Fibroblast of lung (primary cell): Measurements from ENCODE around the gene WIPF2. TPM values are rescaled to one million over a fixed set of nuclear protein-coding genes. Genes with fewer than 3 reads are reported as not detected.

Source experiments
- DNase-seq, 2 donors: peaks; one replicate each; pipeline versions ENCODE4 v3.0.0 to v3.0.0-alpha.2; 2010; ENCODE audit warnings: low read depth in 2 of 2
- H2AFZ ChIP-seq: 2 replicates; pipeline ENCODE4 v1.5.1; 2012; ENCODE audit warnings: low read length, control low read depth, inconsistent platforms
- H3K27ac ChIP-seq: 2 replicates; pipeline ENCODE4 v1.5.1; 2011; ENCODE audit warnings: low read length, control low read depth; ENCODE audit not compliant: insufficient read depth
- H3K27me3 ChIP-seq: 2 replicates; pipeline ENCODE4 v1.5.1; 2011; ENCODE audit warnings: mild to moderate bottlenecking, low read length; ENCODE audit not compliant: control insufficient read depth, insufficient read depth
- H3K36me3 ChIP-seq: 2 replicates; pipeline ENCODE4 v1.5.1; 2011; ENCODE audit warnings: low read length; ENCODE audit not compliant: control insufficient read depth, insufficient read depth
- H3K4me1 ChIP-seq: 2 replicates; pipeline ENCODE4 v1.5.1; 2011; ENCODE audit warnings: low read length; ENCODE audit not compliant: control insufficient read depth, insufficient read depth; ENCODE audit errors: extremely low read depth
- H3K4me2 ChIP-seq: 2 replicates; pipeline ENCODE4 v1.5.1; 2011; ENCODE audit warnings: low read length, control low read depth; ENCODE audit not compliant: insufficient read depth; ENCODE audit errors: extremely low read depth
- H3K4me3 ChIP-seq, 4 experiments: fragments of 200-600 bp in 1 of 4; sonication (generic) in 1 of 4; replicated peaks in 1 of 4; 2 replicates each; pipeline ENCODE4 v1.5.1; 2011 to 2016; ENCODE audit warnings: low read length in 4 of 4, low read depth in 3 of 4, mild to moderate bottlenecking in 3 of 4, control low read depth in 2 of 4, inconsistent platforms in 1 of 4, mixed read lengths in 1 of 4; ENCODE audit not compliant: insufficient read depth in 1 of 4; ENCODE audit errors: control extremely low read depth in 1 of 4
- H3K79me2 ChIP-seq: 2 replicates; pipeline ENCODE4 v1.5.1; 2012; ENCODE audit warnings: mild to moderate bottlenecking, low read length, inconsistent platforms; ENCODE audit not compliant: control insufficient read depth, insufficient read depth
- H3K9ac ChIP-seq: 2 replicates; pipeline ENCODE4 v1.5.1; 2011; ENCODE audit warnings: mild to moderate bottlenecking, low read length, control low read depth; ENCODE audit not compliant: insufficient read depth
- H3K9me3 ChIP-seq: 2 replicates; pipeline ENCODE4 v1.5.1; 2012; ENCODE audit warnings: low read depth, low read length; ENCODE audit not compliant: control insufficient read depth, insufficient read depth
- H4K20me1 ChIP-seq: 2 replicates; pipeline ENCODE4 v1.5.1; 2011; ENCODE audit warnings: low read length; ENCODE audit not compliant: control insufficient read depth, insufficient read depth; ENCODE audit errors: extremely low read depth
- CTCF ChIP-seq, 2 donors: IDR thresholded peaks in 1 of 2; conservative IDR thresholded peaks in 1 of 2; 1 replicate in 1 of 2; 2 replicates in 1 of 2; pipeline ENCODE4 v1.5.1; 2011 to 2012; ENCODE audit warnings: low read length in 2 of 2, control low read depth in 1 of 2, inconsistent platforms in 1 of 2, low read depth in 1 of 2, mild to moderate bottlenecking in 1 of 2
- EZH2 ChIP-seq: IDR thresholded peaks from 2 replicates; pipeline ENCODE4 v1.5.1; 2012; ENCODE audit warnings: low read length, control low read depth, mild to moderate bottlenecking; ENCODE audit errors: missing control alignments
- polyA plus RNA-seq, 2 donors: library from polyadenylated mRNA; depleted of rRNA in 1 of 2; stranded (reverse) in 1 of 2; unstranded in 1 of 2; fragments of >200 nt; gene quantifications; 2 replicates each; pipeline ENCODE4 v1.2.1, GENCODE V29; 2011 to 2012; ENCODE audit warnings: missing spikeins in 1 of 2
- total RNA-seq: library from RNA; depleted of rRNA; stranded (reverse); fragments of >200 nt; gene quantifications from 2 replicates; pipeline ENCODE4 v1.2.1, GENCODE V29; 2014

Gene WIPF2
- total and polyA plus RNA-seq, 2 donors (not counting 1 experiment from before 2014, with no cell fraction given), result 7.6 to 9.1 TPM

GRCh38 chr17:40309949-40310510 is 90.9 kb downstream of the WIPF2 start:
- Histone ChIP-seq H3K36me3 (no peaks in the 10 kb centered on the region), H3K79me2 (no peaks in the 10 kb centered on the region), H2AFZ (no peak overlapping the region), H3K9me3 (no peaks in the 10 kb centered on the region), H3K4me1 (peaks cover 63% of the 10 kb centered on the region), H4K20me1 (no peaks in the 10 kb centered on the region), H3K27me3 (no peaks in the 10 kb centered on the region), H3K4me2 (no peak overlapping the region), H3K9ac (no peak overlapping the region), H3K4me3 (no peak overlapping the region), H3K27ac (no peak overlapping the region)
- TF ChIP-seq EZH2 (no peak), CTCF (conservative IDR thresholded peaks at IDR 0.05 in 1 of 2, IDR thresholded peaks at IDR 0.05 in 1 of 2; ENCODE audit: low read depth in 1 of 2, low read length in 2 of 2) (no peak)
- DNase-seq, result no peak

DNA sequence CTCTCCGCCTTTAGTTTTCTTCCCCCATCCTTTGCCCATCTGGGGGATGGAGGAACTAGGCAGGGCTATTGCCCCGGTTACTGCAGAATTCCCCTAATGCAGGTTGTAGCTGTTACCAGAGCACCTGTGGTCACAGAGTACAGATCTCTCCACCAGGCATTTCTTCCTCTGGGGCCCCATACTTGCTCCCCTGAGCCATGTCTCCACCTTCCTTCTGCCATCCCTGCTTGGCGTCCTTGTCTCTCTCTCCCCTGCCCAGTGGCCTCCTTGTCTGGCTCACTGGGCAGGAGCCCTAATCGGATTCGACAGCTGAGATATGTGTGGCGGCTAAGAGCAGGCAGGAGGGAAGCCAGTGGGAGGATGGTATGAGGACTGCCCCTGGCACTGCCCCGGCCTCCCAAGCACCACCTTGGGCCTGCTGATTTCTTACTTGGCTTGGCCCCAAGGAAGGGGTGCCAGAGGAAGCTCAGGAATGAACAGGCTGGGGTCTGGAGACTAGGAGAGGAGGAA is 91.8 kb downstream of the WIPF2 start:
- H3K27ac ChIP-seq, result no peak overlapping the region
- H2AFZ ChIP-seq, result no peak overlapping the region
- no peaks in the 10 kb centered on the region for H3K9me3 ChIP-seq
- no peak for TF ChIP-seq EZH2
- TF ChIP-seq CTCF (conservative IDR thresholded peaks at IDR 0.05 in 1 of 2, IDR thresholded peaks at IDR 0.05 in 1 of 2; ENCODE audit: low read depth in 1 of 2, low read length in 2 of 2), result no peak
- no peaks in the 10 kb centered on the region for H3K27me3 ChIP-seq
- no peak overlapping the region for H3K4me3 ChIP-seq
- no peaks in the 10 kb centered on the region for H4K20me1 ChIP-seq
- peaks cover 64% of the 10 kb centered on the region for H3K4me1 ChIP-seq
- H3K4me2 ChIP-seq, result no peak overlapping the region
- no peak for DNase-seq
- no peak overlapping the region for H3K9ac ChIP-seq
- no peaks in the 10 kb centered on the region for H3K36me3 ChIP-seq
- H3K79me2 ChIP-seq, result no peaks in the 10 kb centered on the region

GRCh38 chr17:40311575-40311974 is 92.5 kb downstream of the WIPF2 start:
- no peak overlapping the region for H3K4me2 ChIP-seq
- H3K4me3 ChIP-seq, result no peak overlapping the region
- H2AFZ ChIP-seq, result no peak overlapping the region
- H3K27me3 ChIP-seq, result no peaks in the 10 kb centered on the region
- H3K36me3 ChIP-seq, result no peaks in the 10 kb centered on the region
- H4K20me1 ChIP-seq, result no peaks in the 10 kb centered on the region
- no peak overlapping the region for H3K9ac ChIP-seq
- no peak for TF ChIP-seq EZH2
- no peak for TF ChIP-seq CTCF (conservative IDR thresholded peaks at IDR 0.05 in 1 of 2, IDR thresholded peaks at IDR 0.05 in 1 of 2; ENCODE audit: low read depth in 1 of 2, low read length in 2 of 2)
- no peaks in the 10 kb centered on the region for H3K9me3 ChIP-seq
- H3K4me1 ChIP-seq, result peaks cover 65% of the 10 kb centered on the region
- H3K27ac ChIP-seq, result no peak overlapping the region
- no peak for DNase-seq
- no peaks in the 10 kb centered on the region for H3K79me2 ChIP-seq
